Neural cell (in vitro differentiated cells): ENCODE results near the gene CST9.

Experiments
- CTCF ChIP-seq: fragments of 450-650 bp; IDR thresholded peaks from 2 replicates; pipeline ENCODE4 v1.5.1; 2014; ENCODE audit warnings: antibody characterized with exemption, mild to moderate bottlenecking, moderate library complexity; ENCODE audit not compliant: poor library complexity, severe bottlenecking
- EP300 ChIP-seq: fragments of 450-650 bp; conservative IDR thresholded peaks from 2 replicates; pipeline ENCODE4 v1.6.1; 2014; ENCODE audit warnings: antibody characterized with exemption, mild to moderate bottlenecking, moderate library complexity; ENCODE audit not compliant: poor library complexity, severe bottlenecking
- SMC3 ChIP-seq: fragments of 450-650 bp; conservative IDR thresholded peaks from 2 replicates; pipeline ENCODE4 v1.6.1; 2014; ENCODE audit warnings: antibody characterized with exemption, mild to moderate bottlenecking, moderate library complexity; ENCODE audit not compliant: poor library complexity
- TAF1 ChIP-seq: IDR thresholded peaks from 2 replicates; pipeline ENCODE4 v1.6.1; 2012; ENCODE audit warnings: low read depth

- TF ChIP-seq TAF1 = no peak
- TF ChIP-seq SMC3 = no peak
- no peak for TF ChIP-seq CTCF
- no peak for TF ChIP-seq EP300
These were observed 22.2 kb downstream of the CST9 start for GRCh38 chr20:23583526-23583925.
